HepG2 (cell line): ENCODE data around the gene VPS13D. TPM values are rescaled to one million over a fixed set of nuclear protein-coding genes. Genes with fewer than 3 reads are reported as not detected.

ENCODE experiments used
- ARHGAP35 ChIP-seq: sonication (generic); formaldehyde crosslinking; IDR thresholded peaks from 2 replicates; pipeline ENCODE4 v1.9.0; 2022; ENCODE audit warnings: mild to moderate bottlenecking, inconsistent platforms, moderate library complexity, missing genetic modification reagents, borderline replicate concordance
- CAMTA2 ChIP-seq: sonication (generic); formaldehyde crosslinking; IDR thresholded peaks from 2 replicates; pipeline ENCODE4 v1.4.0; 2020; ENCODE audit warnings: mild to moderate bottlenecking, missing genetic modification reagents, borderline replicate concordance
- MIER3 ChIP-seq: IDR thresholded peaks from 2 replicates; pipeline ENCODE4 v1.6.1; 2016; ENCODE audit warnings: missing compliant biosample characterization, borderline replicate concordance
- PCBP2 ChIP-seq: fragments of 200-400 bp; formaldehyde crosslinking; optimal IDR thresholded peaks from 2 replicates; pipeline ENCODE3; 2018; ENCODE audit warnings: low read length, low read depth; ENCODE audit not compliant: poor library complexity, severe bottlenecking
- RCOR2 ChIP-seq: IDR thresholded peaks from 2 replicates; pipeline ENCODE4 v1.6.1; 2016; ENCODE audit warnings: missing biosample characterization, missing genetic modification reagents
- SOX5 ChIP-seq: IDR thresholded peaks from 2 replicates; pipeline ENCODE4 v1.6.1; 2016; ENCODE audit warnings: borderline replicate concordance
- TFDP2 ChIP-seq: sonication (generic); formaldehyde crosslinking; IDR thresholded peaks from 2 replicates; pipeline ENCODE4 v1.4.0; 2020; ENCODE audit warnings: missing genetic modification reagents
- TOE1 ChIP-seq: sonication (generic); formaldehyde crosslinking; IDR thresholded peaks from 2 replicates; pipeline ENCODE4 v1.4.0; 2020; ENCODE audit warnings: mild to moderate bottlenecking, missing genetic modification reagents
- YEATS4 ChIP-seq: sonication (generic); formaldehyde crosslinking; IDR thresholded peaks from 2 replicates; pipeline ENCODE4 v1.4.0; 2020; ENCODE audit warnings: missing genetic modification reagents, borderline replicate concordance
- ZFY ChIP-seq: sonication (generic); formaldehyde crosslinking; IDR thresholded peaks from 2 replicates; pipeline ENCODE4 v1.4.0; 2020; ENCODE audit warnings: missing genetic modification reagents
- ZNF142 ChIP-seq: sonication (generic); formaldehyde crosslinking; IDR thresholded peaks from 2 replicates; pipeline ENCODE4 v1.4.0; 2020; ENCODE audit warnings: missing genetic modification reagents
- ZNF367 ChIP-seq: sonication (generic); formaldehyde crosslinking; IDR thresholded peaks from 2 replicates; pipeline ENCODE4 v1.4.0; 2020; ENCODE audit warnings: missing genetic modification reagents, borderline replicate concordance
- ZNF441 ChIP-seq: sonication (generic); formaldehyde crosslinking; IDR thresholded peaks from 2 replicates; pipeline ENCODE4 v1.7.0; 2021; ENCODE audit warnings: missing genetic modification reagents, borderline replicate concordance
- ZNF550 ChIP-seq: sonication (generic); formaldehyde crosslinking; IDR thresholded peaks from 2 replicates; pipeline ENCODE4 v1.4.0; 2020; ENCODE audit warnings: mild to moderate bottlenecking, missing genetic modification reagents, borderline replicate concordance
- ZNF777 ChIP-seq: sonication (generic); formaldehyde crosslinking; IDR thresholded peaks from 2 replicates; pipeline ENCODE4 v1.4.0; 2020; ENCODE audit warnings: missing genetic modification reagents
- ZNF790 ChIP-seq: sonication (generic); formaldehyde crosslinking; IDR thresholded peaks from 2 replicates; pipeline ENCODE4 v1.8.0; 2022; ENCODE audit warnings: missing genetic modification reagents, mild to moderate bottlenecking, borderline replicate concordance
- ZSCAN9 ChIP-seq: IDR thresholded peaks from 2 replicates; pipeline ENCODE4 v1.6.1; 2016; ENCODE audit warnings: borderline replicate concordance
- polyA plus RNA-seq, 8 experiments: library from polyadenylated mRNA; depleted of rRNA in 3 of 8; stranded (reverse) in 7 of 8; unstranded in 1 of 8; fragments of >200 nt; fragmentation: Illumina TruSeq in 4 of 8; extraction: Trizol in 4 of 8; gene quantifications; 2 replicates each; pipeline versions ENCODE4 v1.2.1 to v1.2.3, GENCODE V29; 2011 to 2016; ENCODE audit warnings: low read depth in 4 of 8, missing spikeins in 1 of 8, mixed read lengths in 1 of 8; ENCODE audit not compliant: insufficient read depth in 1 of 8
- total RNA-seq, 5 experiments: library from RNA; depleted of rRNA; stranded (reverse); fragments of >200 nt; fragmentation: Illumina TruSeq; extraction: Trizol; gene quantifications; 2 replicates each; pipeline ENCODE4 v1.2.3, GENCODE V29; 2016; ENCODE audit warnings: low read depth in 1 of 5
- TF ChIP-seq, protein P1 (sequence below): sonication (generic); formaldehyde crosslinking; IDR thresholded peaks from 2 replicates; pipeline ENCODE4 v1.4.0; 2020; ENCODE audit warnings: missing genetic modification reagents
- TF ChIP-seq, protein P2 (sequence below): sonication (generic); formaldehyde crosslinking; IDR thresholded peaks from 2 replicates; pipeline ENCODE4 v1.5.0; 2020; ENCODE audit warnings: mild to moderate bottlenecking, missing genetic modification reagents

Gene VPS13D
- total and polyA plus RNA-seq, 2 of the 13 experiments (the other 11 are each of a cell fraction or from before 2014, with no cell fraction given): 8.6 to 13.9 TPM

DNA sequence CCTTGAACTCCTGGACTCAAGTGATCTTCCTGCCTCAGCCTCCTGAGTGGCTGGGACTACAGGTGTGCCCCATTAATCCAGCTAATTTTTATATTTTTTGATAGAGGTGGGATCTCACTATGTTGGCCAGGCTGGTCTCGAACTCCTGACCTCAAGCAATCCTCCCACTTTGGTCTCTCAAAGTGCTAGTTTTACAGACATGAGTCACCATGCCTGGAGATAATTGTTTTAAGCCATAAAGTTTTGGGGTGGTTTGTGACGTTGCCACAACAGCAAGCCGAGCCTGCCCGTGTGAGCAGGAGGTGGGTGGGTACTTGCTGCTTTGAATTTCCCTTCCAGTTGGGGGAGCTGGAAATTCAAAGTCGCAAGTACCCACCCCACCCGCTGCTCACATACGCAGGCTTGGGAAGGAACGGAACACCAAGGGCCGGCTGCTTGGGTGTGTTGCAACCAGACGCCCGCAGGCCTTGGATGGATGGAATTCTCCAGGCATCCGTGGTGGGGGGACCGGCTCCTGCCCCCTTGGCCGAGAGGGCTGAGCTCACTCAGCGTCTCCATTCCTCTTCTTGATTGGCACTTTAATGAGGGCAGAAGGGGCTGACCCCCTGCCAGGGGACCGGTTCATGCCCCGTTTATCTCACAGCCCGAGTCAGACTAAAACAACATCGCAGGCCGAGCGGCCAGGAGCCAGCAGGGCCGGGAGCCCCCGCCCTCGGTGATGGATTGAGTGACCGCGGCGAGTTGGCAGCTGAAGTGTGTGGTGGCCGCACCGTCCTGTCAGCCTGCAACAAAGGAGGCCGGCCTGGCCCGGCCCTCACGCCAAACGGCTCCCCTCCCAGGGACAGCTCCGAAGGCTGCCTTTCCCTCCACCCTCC is 310.1 kb downstream of the VPS13D start (continued):
- TF ChIP-seq ZNF142: 0 out of 2 replicates have a peak, but pooled peaks have one; percentile 15
- TF ChIP-seq SOX5: no peak
- TF ChIP-seq ZFY (CRISPR knock-in tag): peak; percentile 35; the same call in 1 of the 2 replicates
- TF ChIP-seq RCOR2 (CRISPR knock-in tag): peak; percentile 24; the same call in 1 of the 2 replicates
- TF ChIP-seq ZNF790 (CRISPR knock-in tag): no peak
- TF ChIP-seq TFDP2: no peak
- no peak for TF ChIP-seq ZNF550
- TF ChIP-seq, protein P1, sequence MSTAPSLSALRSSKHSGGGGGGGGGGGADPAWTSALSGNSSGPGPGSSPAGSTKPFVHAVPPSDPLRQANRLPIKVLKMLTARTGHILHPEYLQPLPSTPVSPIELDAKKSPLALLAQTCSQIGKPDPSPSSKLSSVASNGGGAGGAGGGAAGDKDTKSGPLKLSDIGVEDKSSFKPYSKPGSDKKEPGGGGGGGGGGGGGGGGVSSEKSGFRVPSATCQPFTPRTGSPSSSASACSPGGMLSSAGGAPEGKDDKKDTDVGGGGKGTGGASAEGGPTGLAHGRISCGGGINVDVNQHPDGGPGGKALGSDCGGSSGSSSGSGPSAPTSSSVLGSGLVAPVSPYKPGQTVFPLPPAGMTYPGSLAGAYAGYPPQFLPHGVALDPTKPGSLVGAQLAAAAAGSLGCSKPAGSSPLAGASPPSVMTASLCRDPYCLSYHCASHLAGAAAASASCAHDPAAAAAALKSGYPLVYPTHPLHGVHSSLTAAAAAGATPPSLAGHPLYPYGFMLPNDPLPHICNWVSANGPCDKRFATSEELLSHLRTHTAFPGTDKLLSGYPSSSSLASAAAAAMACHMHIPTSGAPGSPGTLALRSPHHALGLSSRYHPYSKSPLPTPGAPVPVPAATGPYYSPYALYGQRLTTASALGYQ (CRISPR knock-in tag): no peak
- peak; percentile 53; the same call in 1 of the 2 replicates for TF ChIP-seq YEATS4 (CRISPR knock-in tag)
- TF ChIP-seq ZNF777 (CRISPR knock-in tag): peak; percentile 70
- TF ChIP-seq, protein P2, sequence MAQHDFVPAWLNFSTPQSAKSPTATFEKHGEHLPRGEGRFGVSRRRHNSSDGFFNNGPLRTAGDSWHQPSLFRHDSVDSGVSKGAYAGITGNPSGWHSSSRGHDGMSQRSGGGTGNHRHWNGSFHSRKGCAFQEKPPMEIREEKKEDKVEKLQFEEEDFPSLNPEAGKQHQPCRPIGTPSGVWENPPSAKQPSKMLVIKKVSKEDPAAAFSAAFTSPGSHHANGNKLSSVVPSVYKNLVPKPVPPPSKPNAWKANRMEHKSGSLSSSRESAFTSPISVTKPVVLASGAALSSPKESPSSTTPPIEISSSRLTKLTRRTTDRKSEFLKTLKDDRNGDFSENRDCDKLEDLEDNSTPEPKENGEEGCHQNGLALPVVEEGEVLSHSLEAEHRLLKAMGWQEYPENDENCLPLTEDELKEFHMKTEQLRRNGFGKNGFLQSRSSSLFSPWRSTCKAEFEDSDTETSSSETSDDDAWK (CRISPR knock-in tag): no peak
- no peak; the same call in 1 of the 2 replicates for TF ChIP-seq ZSCAN9 (CRISPR knock-in tag)
- TF ChIP-seq MIER3: no peak
- no peak for TF ChIP-seq CAMTA2
- TF ChIP-seq ZNF441 (CRISPR knock-in tag): no peak
- no peak for TF ChIP-seq ARHGAP35 (CRISPR knock-in tag)
- no peak for TF ChIP-seq TOE1 (CRISPR knock-in tag)
- TF ChIP-seq ZNF367 (CRISPR knock-in tag): no peak
- TF ChIP-seq PCBP2: no peak
